GM12878 (cell line): Measurements from ENCODE around the gene PLEKHG2. TPM values are rescaled to one million over a fixed set of nuclear protein-coding genes. Genes with fewer than 3 reads are reported as not detected.

ENCODE experiments used
- ATAC-seq: fragments of 200-7000 bp; cut with Tn5 transposase; 3 replicates; pipeline ENCODE4 v1.9.1; 2020; ENCODE audit warnings: mild to moderate bottlenecking, moderate library complexity
- BruUV-seq: library from RNA; stranded (reverse); fragments of 400-500 nt; replicated peaks from 2 replicates; lab custom pipeline; 2021; lab: Mats Ljungman, UMichigan
- CTCF ChIA-PET: fragments of 300-600 bp; sonication (Branson Sonifier 250); formaldehyde crosslinking; extraction: SDS; loops from one replicate; lab custom pipeline; 2021; ENCODE audit warnings: inconsistent platforms; lab: Yijun Ruan, JAX
- POLR2A ChIA-PET: fragments of 350-600 bp; formaldehyde crosslinking; extraction: SDS; loops from one replicate; lab custom pipeline; 2021; ENCODE audit warnings: inconsistent platforms; lab: Charles Lee
- RAD21 ChIA-PET: fragments of 300-600 bp; sonication (Branson Sonifier 250); formaldehyde crosslinking; loops from one replicate; lab custom pipeline; 2023; ENCODE audit warnings: antibody characterized with exemption; ENCODE audit not compliant: unreplicated experiment; lab: Charles Lee
- SMC1A ChIA-PET: fragments of 300-600 bp; sonication (Branson Sonifier 250); formaldehyde crosslinking; loops from one replicate; lab custom pipeline; 2023; ENCODE audit not compliant: unreplicated experiment, uncharacterized antibody; lab: Charles Lee
- DNase-seq: peaks from one replicate; pipeline ENCODE4 v3.0.0-alpha.2; 2011; ENCODE audit warnings: low read depth, low spot score
- FAIRE-seq: peaks from 3 replicates; lab custom pipeline; 2011; peaks lifted over from hg19 to GRCh38; lab: Jason Lieb, UNC
- H2AFZ ChIP-seq: 2 replicates; pipeline ENCODE4 v1.6.0; 2011; ENCODE audit warnings: low read depth, low read length, control low read depth; ENCODE audit not compliant: control insufficient read depth
- H3K27ac ChIP-seq: 2 replicates; pipeline ENCODE4 v1.5.1; 2011; ENCODE audit warnings: control low read depth; ENCODE audit not compliant: control insufficient read depth, insufficient read depth
- H3K27me3 ChIP-seq, 2 experiments: replicated peaks in 1 of 2; 2 replicates each; pipeline versions ENCODE4 v1.6.0 to v1.6.1; 2011; ENCODE audit warnings: low read length in 1 of 2; ENCODE audit not compliant: control insufficient read depth in 2 of 2, insufficient read depth in 2 of 2
- H3K36me3 ChIP-seq, 2 experiments: 2 replicates each; pipeline ENCODE4 v1.5.1; 2011; ENCODE audit warnings: low read length in 1 of 2; ENCODE audit not compliant: control insufficient read depth in 2 of 2, insufficient read depth in 2 of 2
- H3K4me1 ChIP-seq: 2 replicates; pipeline ENCODE4 v1.6.1; 2011; ENCODE audit warnings: mild to moderate bottlenecking, low read length, moderate library complexity, mixed read lengths; ENCODE audit not compliant: control insufficient read depth, insufficient read depth
- H3K4me2 ChIP-seq: 2 replicates; pipeline ENCODE4 v1.6.0; 2011; ENCODE audit warnings: control low read depth; ENCODE audit not compliant: control insufficient read depth, insufficient read depth
- H3K4me3 ChIP-seq: fragments of 200-600 bp; sonication (generic); 2 replicates; pipeline ENCODE4 v1.5.1; 2016
- H3K79me2 ChIP-seq: 2 replicates; pipeline ENCODE4 v1.6.0; 2011; ENCODE audit warnings: low read length; ENCODE audit not compliant: control insufficient read depth, insufficient read depth
- H3K9ac ChIP-seq: 2 replicates; pipeline ENCODE4 v1.8.0; 2011; ENCODE audit warnings: low read length, control low read depth, mixed read lengths; ENCODE audit not compliant: control insufficient read depth, insufficient read depth
- H3K9me3 ChIP-seq: replicated peaks from 3 replicates; pipeline ENCODE4 v1.5.1; 2011; ENCODE audit warnings: mild to moderate bottlenecking, low read length; ENCODE audit not compliant: control insufficient read depth, insufficient read depth
- H4K20me1 ChIP-seq: 2 replicates; pipeline ENCODE4 v1.6.0; 2011; ENCODE audit not compliant: control insufficient read depth, insufficient read depth
- BACH1 ChIP-seq: fragments of 450-650 bp; IDR thresholded peaks from 2 replicates; pipeline ENCODE4 v1.6.1; 2017; ENCODE audit warnings: mild to moderate bottlenecking, borderline replicate concordance
- CEBPB ChIP-seq, 2 experiments: fragments of 150-350 bp in 1 of 2; IDR thresholded peaks; 2 replicates each; pipeline ENCODE4 v1.6.1; 2012 to 2014; ENCODE audit warnings: low read depth in 2 of 2, low read length in 2 of 2, borderline replicate concordance in 1 of 2, inconsistent platforms in 1 of 2
- EGR1 ChIP-seq, 2 experiments: IDR thresholded peaks; 1 replicate in 1 of 2; 2 replicates in 1 of 2; pipeline ENCODE4 v1.6.1; 2011 to 2012; ENCODE audit warnings: low read depth in 2 of 2, low read length in 2 of 2, borderline replicate concordance in 1 of 2, mild to moderate bottlenecking in 1 of 2, moderate library complexity in 1 of 2
- IKZF2 ChIP-seq, 2 experiments: fragments of 450-650 bp; IDR thresholded peaks; 2 replicates each; pipeline ENCODE4 v1.6.1; 2017; ENCODE audit warnings: mild to moderate bottlenecking in 2 of 2, moderate library complexity in 2 of 2
- POLR2AphosphoS5 ChIP-seq: IDR thresholded peaks from 2 replicates; pipeline ENCODE4 v1.6.1; 2011; ENCODE audit warnings: mild to moderate bottlenecking, low read length, inconsistent platforms
- SREBF2 ChIP-seq: IDR thresholded peaks from 2 replicates; pipeline ENCODE4 v1.6.1; 2012; ENCODE audit warnings: mild to moderate bottlenecking, low read length
- ZSCAN29 ChIP-seq: fragments of 450-650 bp; IDR thresholded peaks from 2 replicates; pipeline ENCODE4 v1.6.1; 2017; ENCODE audit warnings: mild to moderate bottlenecking, moderate library complexity
- WGBS: methylation state at CpG from one replicate; pipeline ENCODE4 v1.1.6; 2016; ENCODE audit warnings: low lambda C conversion rate; ENCODE audit not compliant: insufficient replicate concordance, insufficient coverage; ENCODE audit errors: missing lambda C conversion rate; 5-methylcytosine and 5-hydroxymethylcytosine counted together
- in situ Hi-C: fragments of 300-500 bp; cut with MboI; formaldehyde crosslinking; loops from 9 replicates; pipeline ENCODE4 v1.14.3; 2018; ENCODE audit warnings: mixed read lengths
- intact Hi-C: fragments of 100-400 bp; cut with micrococcal nuclease; formaldehyde crosslinking; loops from one replicate; pipeline ENCODE4 v1.14.2; 2022; ENCODE audit not compliant: unreplicated experiment
- polyA plus RNA-seq, 11 experiments: library from polyadenylated mRNA; depleted of rRNA in 4 of 11; unstranded in 6 of 11; stranded (reverse) in 5 of 11; fragments of >200 nt; fragmentation: Nextera tagmentation in 4 of 11; fragmentation: Illumina TruSeq in 1 of 11; extraction: Ambion mirVana in 4 of 11; extraction: Trizol in 1 of 11; gene quantifications; 1 replicate in 1 of 11; 2 replicates in 10 of 11; pipeline versions ENCODE4 v1.2.1 to v1.2.3, GENCODE V29; 2011 to 2016; ENCODE audit warnings: inconsistent platforms in 2 of 11, missing spikeins in 2 of 11, low read depth in 1 of 11
- total RNA-seq, 4 experiments: library from RNA; depleted of rRNA in 3 of 4; stranded (reverse); fragments of >200 nt in 3 of 4; fragmentation: Illumina TruSeq in 1 of 4; extraction: Trizol in 1 of 4; gene quantifications; 2 replicates each; pipeline versions ENCODE4 v1.2.1 to v1.2.3, GENCODE V29; 2013 to 2021
- TF ChIP-seq, protein P1 (sequence below): fragments of 450-650 bp; formaldehyde crosslinking; IDR thresholded peaks from 2 replicates; pipeline ENCODE4 v1.4.0; 2022; ENCODE audit warnings: mild to moderate bottlenecking, moderate library complexity
- TF ChIP-seq, protein P2 (sequence below): IDR thresholded peaks from 2 replicates; pipeline ENCODE4 v1.6.1; 2012; ENCODE audit warnings: improper control_type of control experiment, low read depth, low read length; ENCODE audit not compliant: insufficient replicate concordance
- TF ChIP-seq, protein P3 (sequence below): fragments of 450-650 bp; IDR thresholded peaks from 2 replicates; pipeline ENCODE4 v1.6.1; 2016; ENCODE audit warnings: mild to moderate bottlenecking

Gene PLEKHG2
- total and polyA plus RNA-seq, 10 of the 15 experiments (the other 5 are each of a cell fraction or from before 2014, with no cell fraction given), result 3.0 to 62.5 (median 17.2) TPM

DNA sequence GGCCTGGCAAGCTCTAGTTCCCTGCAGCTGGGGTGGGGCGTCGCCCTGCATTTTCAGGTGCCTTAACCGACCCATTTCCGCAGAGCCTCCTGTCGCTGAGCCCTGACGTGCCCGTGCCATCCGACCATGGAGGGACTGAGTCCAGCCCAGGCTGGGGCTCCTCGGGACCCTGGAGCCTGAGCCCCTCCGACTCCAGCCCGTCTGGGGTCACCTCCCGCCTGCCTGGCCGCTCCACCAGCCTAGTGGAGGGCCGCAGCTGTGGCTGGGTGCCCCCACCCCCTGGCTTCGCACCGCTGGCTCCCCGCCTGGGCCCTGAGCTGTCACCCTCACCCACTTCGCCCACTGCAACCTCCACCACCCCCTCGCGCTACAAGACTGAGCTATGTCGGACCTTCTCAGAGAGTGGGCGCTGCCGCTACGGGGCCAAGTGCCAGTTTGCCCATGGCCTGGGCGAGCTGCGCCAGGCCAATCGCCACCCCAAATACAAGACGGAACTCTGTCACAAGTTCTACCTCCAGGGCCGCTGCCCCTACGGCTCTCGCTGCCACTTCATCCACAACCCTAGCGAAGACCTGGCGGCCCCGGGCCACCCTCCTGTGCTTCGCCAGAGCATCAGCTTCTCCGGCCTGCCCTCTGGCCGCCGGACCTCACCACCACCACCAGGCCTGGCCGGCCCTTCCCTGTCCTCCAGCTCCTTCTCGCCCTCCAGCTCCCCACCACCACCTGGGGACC lies 4.6 kb upstream of the PLEKHG2 start:
- Histone ChIP-seq H3K79me2 (peaks cover 62% of the 10 kb centered on the region), H3K4me3 (peak overlapping the region; percentile 98), H3K4me1 (peaks cover 38% of the 10 kb centered on the region), H3K4me2 (peak overlapping the region; percentile 83), H2AFZ (no peak overlapping the region), H3K9me3 (no peaks in the 10 kb centered on the region), H3K36me3 (peaks cover 2 to 6% of the 10 kb centered on the region in 2 experiments; a peak in 2 of 4 replicates), H4K20me1 (no peaks in the 10 kb centered on the region), H3K27me3 (no peaks in the 10 kb centered on the region), H3K9ac (peak overlapping the region; percentile 80), H3K27ac (peak overlapping the region; percentile 100)
- RAD21 ChIA-PET, result interaction anchor here (1.0 to 4.5 kb wide), 2 partner anchors 10 to 66 kb away, joined by 3 to 37 read pairs; partner anchors contain the start of gene SAMD4B
- POLR2A ChIA-PET, result interaction anchor here (1.2 to 3.9 kb wide), 4 partner anchors 10 to 38 kb away, joined by 3 to 39 read pairs (median 6); partner anchors contain the start of genes MED29, PAF1, RPS16 and SUPT5H
- CTCF ChIA-PET, result interaction anchor here (1.4 kb wide), 1 partner anchor 10 kb away, joined by 14 read pairs; no protein-coding TSS in a partner anchor
- no peak for FAIRE-seq
- ATAC-seq, result 0 out of 3 replicates have a peak, but pooled peaks have one; percentile 0
- DNase-seq, result no peak
- in situ Hi-C loops (no loop called here), intact Hi-C loops (loop anchor here (10.0 kb wide), 1 partner anchor 433 kb away; the partner anchor contains the start of gene FBXO17)
- SMC1A ChIA-PET, result interaction anchor here (1.4 to 3.0 kb wide), 2 partner anchors 9 to 17 kb away, joined by 4 to 18 read pairs; partner anchors contain the start of genes MED29 and PAF1
- BruUV-seq, result no TSS peak
- WGBS, result 2% methylated on average over 35 of the region's 40 CpGs
- TF ChIP-seq IKZF2 (IDR thresholded peaks at IDR 0.05), result no peak
- no peak for TF ChIP-seq CEBPB (IDR thresholded peaks at IDR 0.05; ENCODE audit: borderline replicate concordance in 1 of 2, low read depth in 2 of 2, low read length in 2 of 2)
- TF ChIP-seq SREBF2, result no peak
- TF ChIP-seq BACH1, result peak; percentile 37; the same call in 1 of the 2 replicates
- TF ChIP-seq ZSCAN29, result no peak
- no peak; the same call in 1 of the 2 replicates for TF ChIP-seq POLR2AphosphoS5
- TF ChIP-seq, protein P1, sequence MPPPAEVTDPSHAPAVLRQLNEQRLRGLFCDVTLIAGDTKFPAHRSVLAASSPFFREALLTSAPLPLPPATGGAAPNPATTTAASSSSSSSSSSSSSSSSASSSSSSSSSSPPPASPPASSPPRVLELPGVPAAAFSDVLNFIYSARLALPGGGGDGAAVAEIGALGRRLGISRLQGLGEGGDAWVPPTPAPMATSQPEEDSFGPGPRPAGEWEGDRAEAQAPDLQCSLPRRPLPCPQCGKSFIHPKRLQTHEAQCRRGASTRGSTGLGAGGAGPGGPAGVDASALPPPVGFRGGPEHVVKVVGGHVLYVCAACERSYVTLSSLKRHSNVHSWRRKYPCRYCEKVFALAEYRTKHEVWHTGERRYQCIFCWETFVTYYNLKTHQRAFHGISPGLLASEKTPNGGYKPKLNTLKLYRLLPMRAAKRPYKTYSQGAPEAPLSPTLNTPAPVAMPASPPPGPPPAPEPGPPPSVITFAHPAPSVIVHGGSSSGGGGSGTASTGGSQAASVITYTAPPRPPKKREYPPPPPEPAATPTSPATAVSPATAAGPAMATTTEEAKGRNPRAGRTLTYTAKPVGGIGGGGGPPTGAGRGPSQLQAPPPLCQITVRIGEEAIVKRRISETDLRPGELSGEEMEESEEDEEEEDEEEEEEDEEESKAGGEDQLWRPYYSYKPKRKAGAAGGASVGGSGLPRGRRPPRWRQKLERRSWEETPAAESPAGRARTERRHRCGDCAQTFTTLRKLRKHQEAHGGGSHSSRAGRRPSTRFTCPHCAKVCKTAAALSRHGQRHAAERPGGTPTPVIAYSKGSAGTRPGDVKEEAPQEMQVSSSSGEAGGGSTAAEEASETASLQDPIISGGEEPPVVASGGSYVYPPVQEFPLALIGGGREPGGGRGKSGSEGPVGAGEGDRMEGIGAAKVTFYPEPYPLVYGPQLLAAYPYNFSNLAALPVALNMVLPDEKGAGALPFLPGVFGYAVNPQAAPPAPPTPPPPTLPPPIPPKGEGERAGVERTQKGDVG (CRISPR knock-in tag), result no peak
- TF ChIP-seq, protein P2, sequence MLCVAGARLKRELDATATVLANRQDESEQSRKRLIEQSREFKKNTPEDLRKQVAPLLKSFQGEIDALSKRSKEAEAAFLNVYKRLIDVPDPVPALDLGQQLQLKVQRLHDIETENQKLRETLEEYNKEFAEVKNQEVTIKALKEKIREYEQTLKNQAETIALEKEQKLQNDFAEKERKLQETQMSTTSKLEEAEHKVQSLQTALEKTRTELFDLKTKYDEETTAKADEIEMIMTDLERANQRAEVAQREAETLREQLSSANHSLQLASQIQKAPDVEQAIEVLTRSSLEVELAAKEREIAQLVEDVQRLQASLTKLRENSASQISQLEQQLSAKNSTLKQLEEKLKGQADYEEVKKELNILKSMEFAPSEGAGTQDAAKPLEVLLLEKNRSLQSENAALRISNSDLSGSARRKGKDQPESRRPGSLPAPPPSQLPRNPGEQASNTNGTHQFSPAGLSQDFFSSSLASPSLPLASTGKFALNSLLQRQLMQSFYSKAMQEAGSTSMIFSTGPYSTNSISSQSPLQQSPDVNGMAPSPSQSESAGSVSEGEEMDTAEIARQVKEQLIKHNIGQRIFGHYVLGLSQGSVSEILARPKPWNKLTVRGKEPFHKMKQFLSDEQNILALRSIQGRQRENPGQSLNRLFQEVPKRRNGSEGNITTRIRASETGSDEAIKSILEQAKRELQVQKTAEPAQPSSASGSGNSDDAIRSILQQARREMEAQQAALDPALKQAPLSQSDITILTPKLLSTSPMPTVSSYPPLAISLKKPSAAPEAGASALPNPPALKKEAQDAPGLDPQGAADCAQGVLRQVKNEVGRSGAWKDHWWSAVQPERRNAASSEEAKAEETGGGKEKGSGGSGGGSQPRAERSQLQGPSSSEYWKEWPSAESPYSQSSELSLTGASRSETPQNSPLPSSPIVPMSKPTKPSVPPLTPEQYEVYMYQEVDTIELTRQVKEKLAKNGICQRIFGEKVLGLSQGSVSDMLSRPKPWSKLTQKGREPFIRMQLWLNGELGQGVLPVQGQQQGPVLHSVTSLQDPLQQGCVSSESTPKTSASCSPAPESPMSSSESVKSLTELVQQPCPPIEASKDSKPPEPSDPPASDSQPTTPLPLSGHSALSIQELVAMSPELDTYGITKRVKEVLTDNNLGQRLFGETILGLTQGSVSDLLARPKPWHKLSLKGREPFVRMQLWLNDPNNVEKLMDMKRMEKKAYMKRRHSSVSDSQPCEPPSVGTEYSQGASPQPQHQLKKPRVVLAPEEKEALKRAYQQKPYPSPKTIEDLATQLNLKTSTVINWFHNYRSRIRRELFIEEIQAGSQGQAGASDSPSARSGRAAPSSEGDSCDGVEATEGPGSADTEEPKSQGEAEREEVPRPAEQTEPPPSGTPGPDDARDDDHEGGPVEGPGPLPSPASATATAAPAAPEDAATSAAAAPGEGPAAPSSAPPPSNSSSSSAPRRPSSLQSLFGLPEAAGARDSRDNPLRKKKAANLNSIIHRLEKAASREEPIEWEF, result no peak
- TF ChIP-seq EGR1 (IDR thresholded peaks at IDR 0.05; ENCODE audit: borderline replicate concordance in 1 of 2, low read depth in 2 of 2, low read length in 2 of 2), result peak in 1 of 2 experiments; percentile 6; a peak in 1 of 3 replicates
- TF ChIP-seq, protein P3, sequence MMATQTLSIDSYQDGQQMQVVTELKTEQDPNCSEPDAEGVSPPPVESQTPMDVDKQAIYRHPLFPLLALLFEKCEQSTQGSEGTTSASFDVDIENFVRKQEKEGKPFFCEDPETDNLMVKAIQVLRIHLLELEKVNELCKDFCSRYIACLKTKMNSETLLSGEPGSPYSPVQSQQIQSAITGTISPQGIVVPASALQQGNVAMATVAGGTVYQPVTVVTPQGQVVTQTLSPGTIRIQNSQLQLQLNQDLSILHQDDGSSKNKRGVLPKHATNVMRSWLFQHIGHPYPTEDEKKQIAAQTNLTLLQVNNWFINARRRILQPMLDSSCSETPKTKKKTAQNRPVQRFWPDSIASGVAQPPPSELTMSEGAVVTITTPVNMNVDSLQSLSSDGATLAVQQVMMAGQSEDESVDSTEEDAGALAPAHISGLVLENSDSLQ, result no peak
